GM19099 (cell line): Measurements from ENCODE around the gene MIOX.

Source experiments
- POLR2A ChIP-seq: IDR thresholded peaks from 3 replicates; pipeline ENCODE4 v1.6.1; 2011; ENCODE audit warnings: low read depth; ENCODE audit not compliant: insufficient read length; ENCODE audit errors: extremely low read depth

The MIOX gene

GRCh38 chr22:50524676-50525103, 38.0 kb downstream of the MIOX start:
- TF ChIP-seq POLR2A: no peak

- TF ChIP-seq POLR2A: peak; percentile 87
Measured at GRCh38 chr22:50525104-50525857, 38.6 kb downstream of the MIOX start, which contains the start of gene SCO2. SCO2 (minus strand) TSS chr22:50525598; CDS start chr22:50524411, 1,187 bp downstream.

GRCh38 chr22:50525858-50526107, 39.1 kb downstream of the MIOX start:
- no peak for TF ChIP-seq POLR2A

DNA sequence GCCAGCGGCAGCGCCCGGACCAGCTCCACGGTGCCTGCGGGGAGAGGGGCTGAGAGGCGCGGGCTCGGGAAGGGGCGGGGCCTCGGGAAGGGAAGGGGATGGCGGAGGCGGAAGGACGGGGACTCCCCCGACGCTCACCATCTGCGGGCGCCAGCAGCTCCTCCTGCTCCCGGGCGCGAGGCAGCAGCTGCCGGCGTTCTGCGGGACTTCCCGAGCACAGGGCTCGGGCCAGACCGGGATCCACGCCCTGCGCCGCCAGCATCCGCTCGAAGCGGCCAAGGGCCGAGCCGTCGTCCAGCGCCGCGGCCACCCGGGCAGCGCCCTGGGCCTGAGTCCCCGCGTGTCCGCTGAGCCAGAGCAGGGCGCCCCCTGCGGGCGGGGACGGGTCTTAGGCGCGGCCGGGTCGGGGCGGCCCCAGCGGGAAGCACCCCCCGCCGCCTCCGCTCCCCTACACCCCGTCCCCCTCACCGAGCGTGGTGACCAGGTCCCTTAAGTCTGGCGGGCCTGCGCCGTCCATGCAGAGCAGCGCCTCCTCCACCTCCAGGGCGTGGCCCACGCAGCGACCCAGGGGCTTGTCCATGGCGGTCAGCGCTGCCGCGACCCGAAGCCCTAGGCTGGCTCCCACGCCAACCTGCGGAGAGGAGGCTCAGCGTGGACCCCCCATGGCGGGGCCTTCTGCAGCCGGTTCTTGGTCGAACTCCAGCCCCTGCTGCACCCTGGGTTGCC, 39.6 kb downstream of the MIOX start:
- TF ChIP-seq POLR2A: peak; percentile 70

DNA sequence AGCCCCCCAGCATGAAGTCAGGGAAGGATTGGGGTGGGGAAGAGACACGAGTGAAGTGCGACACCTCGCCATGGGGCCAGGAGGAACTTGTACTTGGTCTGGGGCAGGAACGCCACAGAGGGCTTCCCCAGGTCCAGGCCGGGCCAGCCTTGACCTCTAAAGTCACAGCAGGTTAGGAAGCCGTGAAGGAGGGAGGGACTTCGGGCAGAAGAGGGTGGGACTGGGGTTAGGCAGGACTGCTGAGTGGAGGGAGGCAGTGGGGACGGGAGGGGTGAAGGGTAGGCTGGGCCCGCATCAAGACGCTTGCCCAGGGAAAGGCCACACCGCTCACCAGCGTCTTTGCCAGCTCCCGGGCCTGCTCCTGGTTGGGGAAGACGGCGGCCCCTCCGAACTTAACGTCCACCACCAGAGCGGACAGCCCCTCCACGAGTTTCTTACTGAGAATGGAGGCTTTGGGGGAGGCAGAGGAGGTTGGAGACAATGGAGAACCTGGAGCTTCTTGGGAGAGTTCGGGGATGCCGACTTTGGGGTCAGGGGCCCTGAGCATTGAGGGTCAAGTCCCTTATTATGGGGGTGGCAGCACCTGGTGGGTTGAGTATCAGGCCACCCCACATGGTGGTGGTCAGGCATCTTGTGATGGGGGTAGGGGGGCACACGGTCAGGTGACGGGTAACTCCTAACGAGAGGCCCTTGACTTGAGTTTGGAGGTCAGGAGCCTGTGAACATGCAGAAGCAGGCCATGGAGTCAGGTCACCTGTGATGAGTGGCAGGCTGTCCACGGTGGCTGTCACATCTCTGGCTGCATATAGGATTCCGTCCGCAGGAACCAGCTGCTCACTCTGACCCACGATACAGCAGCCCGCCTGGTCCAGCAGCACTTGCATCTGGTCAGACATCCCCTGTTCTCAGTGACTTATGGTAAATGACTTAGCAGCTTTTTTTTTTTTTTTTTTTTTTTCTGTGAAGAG, 40.5 kb downstream of the MIOX start:
- peak; percentile 5 for TF ChIP-seq POLR2A

GRCh38 chr22:50527921-50528681, 41.4 kb downstream of the MIOX start:
- TF ChIP-seq POLR2A: peak; percentile 21

- peak; percentile 29 for TF ChIP-seq POLR2A
Measured at GRCh38 chr22:50528682-50529415, 42.2 kb downstream of the MIOX start.

- no peak for TF ChIP-seq POLR2A
Measured at GRCh38 chr22:50529416-50529896, 42.8 kb downstream of the MIOX start.

DNA sequence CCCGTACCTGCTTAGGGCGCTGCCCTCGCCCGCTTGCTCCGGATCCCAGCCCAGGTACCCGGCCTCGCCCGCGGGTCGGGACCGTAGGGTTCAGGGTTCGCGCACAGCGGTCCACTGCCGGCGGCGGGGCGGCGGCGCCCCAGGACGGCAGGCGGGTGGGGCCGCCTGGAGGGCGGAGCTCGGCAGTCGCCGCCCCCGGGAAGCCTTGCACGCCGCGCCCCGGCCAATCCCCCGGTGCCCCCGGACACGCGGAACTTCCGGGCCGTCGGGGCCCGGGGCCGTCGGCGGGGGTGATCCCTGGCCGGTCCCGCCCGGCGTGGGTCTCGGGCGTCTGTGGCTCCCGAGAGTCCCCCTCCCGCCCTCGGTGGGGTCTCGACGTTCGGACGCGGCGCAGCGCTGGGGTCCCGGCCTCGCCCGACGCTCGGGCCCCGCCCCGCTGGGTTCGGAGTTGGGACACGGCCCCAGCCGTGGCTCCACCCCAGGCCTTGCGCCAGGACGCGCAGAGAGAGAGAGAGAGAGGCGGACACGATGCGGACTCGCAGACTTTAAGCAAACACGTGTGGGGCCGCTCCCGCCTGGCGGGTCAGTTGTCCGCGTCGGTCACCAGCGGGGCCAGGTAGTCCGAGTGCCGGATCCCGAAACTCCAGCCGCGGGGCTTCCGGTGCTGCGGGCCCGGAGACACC, 43.4 kb downstream of the MIOX start, which contains the start of gene TYMP:
Gene TYMP, minus strand, starts transcription at position 116 of the 683 bp plus-strand sequence. CDS start 303 bp downstream, outside the sequence.
- TF ChIP-seq POLR2A: peak; percentile 62

GRCh38 chr22:50530580-50530876, 43.9 kb downstream of the MIOX start:
- TF ChIP-seq POLR2A: no peak

GRCh38 chr22:50530877-50531545, 44.4 kb downstream of the MIOX start:
- TF ChIP-seq POLR2A: peak; percentile 73

DNA sequence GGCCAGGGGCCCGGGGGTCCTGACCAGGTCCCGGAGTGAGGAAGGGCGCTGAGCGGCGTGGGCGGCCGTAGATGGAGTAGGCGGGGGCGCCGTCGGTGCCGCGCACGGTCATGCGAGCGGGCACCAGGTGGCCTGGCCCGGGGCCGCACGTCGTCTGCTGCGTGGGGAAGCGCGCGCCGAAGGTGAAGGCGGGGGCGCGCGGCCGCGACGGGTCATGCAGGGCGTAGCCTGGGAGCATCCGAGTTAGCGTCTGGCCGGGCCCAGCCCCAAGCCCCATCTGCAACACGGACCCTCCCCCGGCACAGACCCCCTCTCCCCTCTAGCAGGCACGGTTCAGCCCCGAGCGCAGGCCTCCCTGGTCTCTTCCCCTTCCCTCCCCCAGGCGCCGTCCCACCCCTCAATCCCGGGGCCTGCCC, 44.9 kb downstream of the MIOX start:
- TF ChIP-seq POLR2A: peak; percentile 69
